Stromal cell of bone marrow (primary cell): ENCODE data around the gene NGF.

ENCODE experiments used
- DNase-seq: peaks from one replicate; pipeline ENCODE4 v3.0.0-alpha.2; 2012; ENCODE audit warnings: low read depth

Gene NGF

GRCh38 chr1:115237023-115237422 lies 101.0 kb downstream of the NGF start:
- DNase-seq, result no peak
